C4-2B (cell line): ENCODE results near the gene RCAN1.
"Not testable (repeated sequence)": the region's sequence is repeated elsewhere in the genome, so short reads cannot be mapped to it uniquely, and the experiment has no call there.

ENCODE experiments used
- H3K27ac ChIP-seq: fragments of 450-650 bp; 2 replicates; pipeline ENCODE4 v1.5.1; 2017
- ZFX ChIP-seq: fragments of 450-650 bp; IDR thresholded peaks from 2 replicates; pipeline ENCODE4 v1.6.1; 2017
- TF ChIP-seq, protein P1 (sequence below): fragments of 450-650 bp; conservative IDR thresholded peaks from 2 replicates; pipeline ENCODE4 v1.5.1; 2017; ENCODE audit warnings: mild to moderate bottlenecking

RCAN1 gene

GRCh38 chr21:34611528-34611927, 3.4 kb downstream of the RCAN1 start:
- H3K27ac ChIP-seq = no peak overlapping the region
- TF ChIP-seq ZFX = no peak
- TF ChIP-seq, protein P1, sequence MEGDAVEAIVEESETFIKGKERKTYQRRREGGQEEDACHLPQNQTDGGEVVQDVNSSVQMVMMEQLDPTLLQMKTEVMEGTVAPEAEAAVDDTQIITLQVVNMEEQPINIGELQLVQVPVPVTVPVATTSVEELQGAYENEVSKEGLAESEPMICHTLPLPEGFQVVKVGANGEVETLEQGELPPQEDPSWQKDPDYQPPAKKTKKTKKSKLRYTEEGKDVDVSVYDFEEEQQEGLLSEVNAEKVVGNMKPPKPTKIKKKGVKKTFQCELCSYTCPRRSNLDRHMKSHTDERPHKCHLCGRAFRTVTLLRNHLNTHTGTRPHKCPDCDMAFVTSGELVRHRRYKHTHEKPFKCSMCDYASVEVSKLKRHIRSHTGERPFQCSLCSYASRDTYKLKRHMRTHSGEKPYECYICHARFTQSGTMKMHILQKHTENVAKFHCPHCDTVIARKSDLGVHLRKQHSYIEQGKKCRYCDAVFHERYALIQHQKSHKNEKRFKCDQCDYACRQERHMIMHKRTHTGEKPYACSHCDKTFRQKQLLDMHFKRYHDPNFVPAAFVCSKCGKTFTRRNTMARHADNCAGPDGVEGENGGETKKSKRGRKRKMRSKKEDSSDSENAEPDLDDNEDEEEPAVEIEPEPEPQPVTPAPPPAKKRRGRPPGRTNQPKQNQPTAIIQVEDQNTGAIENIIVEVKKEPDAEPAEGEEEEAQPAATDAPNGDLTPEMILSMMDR = no peak

- no peak overlapping the region for H3K27ac ChIP-seq
- no peak for TF ChIP-seq ZFX
- TF ChIP-seq, protein P1 = no peak
Observed at GRCh38 chr21:34609933-34610549, 4.9 kb downstream of the RCAN1 start.

DNA sequence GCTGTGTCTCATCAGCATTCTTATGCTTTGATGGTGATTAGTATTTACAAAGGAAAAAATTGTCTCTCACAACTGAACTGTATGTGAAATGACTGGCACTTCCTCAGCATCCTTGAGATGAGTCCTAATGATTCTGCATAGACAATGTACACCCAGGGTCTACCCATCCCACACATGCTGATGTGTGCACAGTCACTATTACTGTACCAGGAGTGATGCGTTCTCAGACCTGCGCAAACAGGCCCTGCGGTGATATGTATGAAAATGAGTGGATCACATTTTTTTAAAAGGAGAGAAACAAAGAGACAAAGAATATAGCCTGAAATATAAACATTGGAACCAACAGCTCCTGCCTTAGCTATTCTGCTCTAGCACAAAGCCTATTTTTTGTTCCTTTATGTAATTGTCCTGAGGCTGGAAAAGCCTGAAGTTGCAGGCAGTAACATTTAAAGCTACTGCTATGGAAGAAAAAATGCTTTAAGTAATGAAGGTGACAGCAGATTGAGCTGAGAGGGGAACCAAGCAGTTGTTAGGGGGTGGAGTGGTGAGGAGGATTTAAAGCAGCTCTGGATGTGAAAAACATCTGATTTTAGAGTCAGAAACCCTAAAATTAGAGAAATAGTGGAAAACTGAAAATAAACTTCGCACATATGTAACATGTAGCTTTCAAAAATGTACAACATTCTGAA, 5.5 kb downstream of the RCAN1 start:
- H3K27ac ChIP-seq = no peak overlapping the region
- no peak for TF ChIP-seq ZFX
- TF ChIP-seq, protein P1 = no peak

DNA sequence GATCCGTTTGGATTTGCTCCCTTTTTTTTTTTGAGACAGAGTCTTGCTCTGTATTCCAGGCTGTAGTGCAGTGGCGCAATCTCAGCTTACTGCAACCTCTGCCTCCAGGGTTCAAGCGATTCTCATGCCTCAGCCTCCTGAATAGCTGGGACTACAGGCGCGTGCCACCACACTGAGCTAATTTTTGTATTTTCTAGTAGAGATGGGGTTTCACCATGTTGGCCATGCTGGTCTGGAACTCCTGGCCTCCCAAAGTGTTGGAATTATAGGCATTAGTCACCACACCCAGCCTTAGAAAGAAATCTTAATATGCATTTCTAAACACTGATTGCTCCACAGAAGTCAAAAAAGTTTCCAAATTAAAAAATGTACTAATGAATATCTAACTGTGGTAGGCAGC, 7.5 kb downstream of the RCAN1 start:
- not testable (repeated sequence) for H3K27ac ChIP-seq

DNA sequence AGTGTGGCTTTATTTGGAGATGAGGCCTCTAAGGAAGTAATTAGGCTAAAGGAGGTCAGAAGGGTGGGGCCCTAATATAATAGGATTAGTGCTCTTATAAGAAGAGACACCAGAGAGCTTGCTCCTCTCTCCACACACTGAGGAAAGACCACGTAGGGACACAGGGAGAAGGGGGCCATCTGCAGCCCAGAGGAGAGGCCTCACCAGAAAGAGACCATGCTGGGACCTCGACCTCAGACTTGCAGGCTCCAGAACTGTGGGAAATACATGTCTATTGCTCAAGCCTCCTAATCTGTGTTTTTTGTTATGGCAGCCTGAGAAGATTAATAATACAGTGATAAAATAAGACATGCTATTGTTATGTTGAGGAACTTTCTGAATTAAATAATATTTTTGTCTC, 8.3 kb downstream of the RCAN1 start:
- TF ChIP-seq, protein P1 = no peak
- no peak for TF ChIP-seq ZFX
- H3K27ac ChIP-seq = no peak overlapping the region

- TF ChIP-seq ZFX = no peak
- H3K27ac ChIP-seq = no peak overlapping the region
Observed at GRCh38 chr21:34606051-34606450, 8.9 kb downstream of the RCAN1 start.

DNA sequence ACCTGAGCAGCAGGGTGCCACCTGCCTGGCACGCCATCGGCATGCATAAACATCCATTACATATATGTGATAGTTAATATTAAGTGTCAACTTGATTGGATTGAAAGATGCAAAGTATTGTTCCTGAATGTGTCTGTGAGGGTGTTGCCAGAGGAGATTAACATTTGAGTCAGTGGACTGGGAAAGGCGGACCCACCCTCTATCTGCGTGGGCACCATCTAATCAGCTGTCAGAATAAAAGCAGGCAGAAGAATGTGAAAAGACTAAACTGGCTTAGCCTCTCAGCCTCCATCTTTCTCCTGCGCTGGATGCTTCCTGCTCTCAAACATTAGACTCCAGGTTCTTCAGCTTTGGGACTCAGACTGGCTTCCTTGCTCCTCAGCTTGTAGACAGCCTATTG, 10.0 kb downstream of the RCAN1 start:
- H3K27ac ChIP-seq = not testable (repeated sequence)

DNA sequence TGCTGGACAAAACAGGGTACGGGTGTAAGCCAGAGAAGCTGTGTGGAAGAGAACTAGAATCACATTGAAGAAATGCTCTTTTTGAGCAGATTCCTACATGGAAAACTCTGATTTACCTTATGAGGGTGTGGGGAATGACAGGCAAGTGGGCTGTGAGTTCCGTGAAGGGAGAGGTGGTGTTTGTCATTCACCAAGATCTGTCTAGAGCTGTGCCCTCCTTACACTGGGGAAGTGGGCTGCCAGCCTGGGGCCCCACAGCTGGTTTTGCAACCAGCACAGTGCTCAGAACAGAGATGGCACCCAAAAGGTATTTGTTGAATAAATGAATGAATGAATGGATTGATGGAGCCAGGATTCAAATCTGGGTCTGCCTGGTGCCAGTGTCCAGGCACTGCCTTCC, 10.4 kb downstream of the RCAN1 start:
- H3K27ac ChIP-seq = no peak overlapping the region
- no peak for TF ChIP-seq ZFX
- TF ChIP-seq, protein P1 = no peak

DNA sequence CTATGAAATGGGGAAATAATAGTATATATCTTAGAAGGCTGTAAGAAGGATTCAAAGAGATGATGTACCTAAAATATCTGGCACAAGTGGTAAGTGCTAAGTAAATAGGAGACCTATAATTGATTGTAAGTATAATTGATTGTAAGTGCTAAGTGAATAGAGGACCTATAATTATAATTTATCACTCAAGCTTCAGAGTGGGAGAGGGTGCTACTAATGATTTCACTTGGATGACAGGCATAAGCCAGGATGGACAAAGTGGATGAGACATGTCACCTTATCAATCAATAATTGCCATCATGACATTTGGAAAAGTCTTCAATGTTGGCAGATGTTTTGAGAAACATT, 11.2 kb downstream of the RCAN1 start:
- no peak for TF ChIP-seq ZFX
- TF ChIP-seq, protein P1 = no peak

More for the DNA sequence above, 11.2 kb downstream of the RCAN1 start:
- H3K27ac ChIP-seq = no peak overlapping the region
